ENCODE measurements around the gene PRKCE.

Gene PRKCE

DNA sequence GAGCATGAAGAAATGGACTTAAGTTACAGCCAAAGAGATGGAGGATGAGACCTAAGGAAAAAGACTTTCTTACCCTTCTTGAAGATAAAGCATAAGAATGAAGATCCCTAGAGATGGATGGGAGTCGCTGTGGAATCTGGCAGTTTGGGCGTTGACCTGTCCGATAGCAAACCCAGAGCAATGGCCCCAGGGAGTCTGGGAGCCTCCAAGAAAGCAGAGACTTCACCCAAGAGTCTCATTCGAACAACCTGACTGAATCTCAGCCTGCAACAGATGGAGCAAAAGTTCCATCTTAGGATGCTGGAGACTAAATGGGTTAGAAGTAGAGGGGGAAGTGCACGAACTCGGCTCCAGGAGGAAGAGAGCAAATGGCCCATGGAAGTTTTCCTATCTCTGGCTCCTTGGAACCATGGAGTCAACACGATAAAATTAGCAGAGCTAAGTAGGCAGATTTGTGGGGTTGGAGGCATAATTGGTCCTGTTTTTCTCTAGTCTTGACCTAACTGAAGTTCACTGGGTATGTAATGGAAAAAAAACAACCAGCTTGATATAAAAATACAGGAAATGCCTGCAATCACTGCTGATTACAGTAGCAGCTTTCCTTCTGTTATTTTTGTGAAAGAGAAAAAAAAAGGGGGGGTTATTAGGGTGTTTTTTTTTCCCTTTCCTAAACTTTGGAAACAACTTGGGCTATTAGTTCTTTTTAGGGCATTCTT is 467.3 kb downstream of the PRKCE start:
- DNase-seq (ENCODE audit: low spot score): no peak

DNA sequence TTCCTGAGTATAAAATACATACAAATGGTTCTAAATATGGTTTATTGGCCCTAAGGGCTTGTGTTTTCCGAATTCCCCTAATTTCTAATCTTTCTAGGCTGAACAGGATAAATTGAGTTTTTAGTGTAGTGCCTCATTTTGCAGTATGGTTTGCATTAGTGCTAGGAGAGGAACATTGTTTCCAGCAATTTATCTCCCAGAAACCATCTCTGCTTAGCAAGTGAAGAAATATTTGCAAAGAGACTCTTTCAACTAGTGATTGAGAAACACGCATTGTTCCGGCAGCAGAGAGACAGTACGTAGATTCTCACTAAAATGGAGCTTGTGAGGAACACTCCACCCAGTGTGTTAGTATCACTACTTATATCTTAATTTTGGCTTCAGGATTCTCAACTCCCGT is 468.0 kb downstream of the PRKCE start:
- DNase-seq (ENCODE audit: low spot score): no peak

DNA sequence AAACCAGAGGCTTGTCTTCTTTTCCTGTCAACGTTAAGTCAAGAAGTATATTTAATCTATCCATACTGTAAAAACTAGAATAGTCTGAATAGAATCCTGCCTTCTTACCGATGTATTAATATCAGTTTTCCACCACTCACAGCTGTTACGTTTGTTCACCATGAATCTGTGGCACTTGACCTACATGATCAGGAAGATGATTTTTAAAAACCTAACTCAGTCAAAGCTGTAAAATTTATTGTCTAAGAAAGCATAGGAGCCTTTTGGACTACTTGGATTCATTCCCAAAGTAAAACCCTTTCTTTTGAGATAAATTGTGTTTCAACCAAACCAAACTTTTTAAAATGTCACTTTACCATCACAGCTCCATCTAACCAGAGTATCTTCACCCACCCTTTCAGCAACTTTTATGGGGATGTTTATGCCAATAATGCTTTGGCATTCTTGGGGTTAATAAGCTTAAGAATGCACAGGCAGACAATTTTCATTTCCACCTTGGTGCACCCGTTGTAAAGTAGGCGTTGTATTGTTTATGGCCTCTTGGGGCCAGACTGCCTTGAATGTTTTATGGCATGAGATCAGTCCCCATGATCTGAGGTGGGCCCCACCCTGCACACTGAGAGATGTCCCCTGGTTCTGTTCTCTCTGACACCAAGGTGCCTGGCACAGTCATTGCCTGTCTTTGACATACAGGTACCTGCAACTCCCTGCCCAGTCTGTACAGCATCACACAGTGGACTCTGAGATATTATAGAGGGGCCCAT is 469.5 kb downstream of the PRKCE start:
- DNase-seq (ENCODE audit: low spot score): no peak

DNA sequence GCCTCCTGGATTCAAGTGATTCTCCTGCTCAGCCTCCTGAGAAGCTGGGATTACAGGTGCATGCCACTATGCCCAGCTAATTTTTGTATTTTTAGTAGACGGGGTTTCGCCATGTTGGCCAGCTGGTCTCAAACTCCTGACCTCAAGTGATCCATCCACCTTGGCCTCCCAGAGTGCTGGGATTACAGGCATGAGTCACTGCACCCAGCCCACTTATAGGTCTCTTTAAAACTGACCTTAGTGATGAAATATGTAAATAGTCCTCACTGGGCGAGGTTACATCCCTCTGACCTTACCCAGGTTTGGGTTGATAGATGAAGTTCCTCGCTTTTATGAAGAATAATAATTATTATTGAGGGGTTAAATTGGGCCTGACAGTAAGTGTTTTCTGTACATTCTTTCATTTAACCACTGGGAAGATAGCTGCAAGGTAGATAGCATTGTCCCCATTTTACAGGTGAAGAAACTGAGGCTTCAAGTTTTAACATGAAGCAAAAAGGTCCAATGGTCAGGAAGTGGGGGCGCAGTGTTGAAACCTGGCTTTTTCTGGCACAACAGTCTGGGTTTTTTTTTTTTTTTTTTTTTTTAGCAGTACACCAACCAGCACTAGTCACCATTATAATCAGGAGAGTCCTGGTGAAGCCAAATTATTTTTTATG is 471.0 kb downstream of the PRKCE start:
- no peak for DNase-seq (ENCODE audit: low spot score)

DNA sequence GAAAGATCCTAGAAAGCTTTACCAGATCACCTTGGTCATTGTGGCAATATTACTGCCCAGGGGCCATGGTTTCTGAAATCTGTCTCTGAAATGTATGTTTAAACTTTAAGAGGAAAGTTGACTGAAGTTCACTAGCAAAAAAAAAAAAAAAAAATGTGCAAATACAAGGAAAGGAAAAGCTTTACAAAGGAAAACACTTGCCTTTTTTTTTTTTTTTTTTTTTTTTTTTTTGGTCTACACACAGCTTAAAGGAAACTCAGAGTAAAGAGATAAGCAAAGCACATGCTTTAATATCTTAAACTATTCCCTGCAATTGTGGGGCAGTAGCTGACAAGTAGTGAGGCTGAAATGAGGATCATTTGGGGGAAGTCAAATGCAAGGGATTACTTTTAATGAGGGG is 471.5 kb downstream of the PRKCE start:
- no peak for DNase-seq (ENCODE audit: low spot score)

DNA sequence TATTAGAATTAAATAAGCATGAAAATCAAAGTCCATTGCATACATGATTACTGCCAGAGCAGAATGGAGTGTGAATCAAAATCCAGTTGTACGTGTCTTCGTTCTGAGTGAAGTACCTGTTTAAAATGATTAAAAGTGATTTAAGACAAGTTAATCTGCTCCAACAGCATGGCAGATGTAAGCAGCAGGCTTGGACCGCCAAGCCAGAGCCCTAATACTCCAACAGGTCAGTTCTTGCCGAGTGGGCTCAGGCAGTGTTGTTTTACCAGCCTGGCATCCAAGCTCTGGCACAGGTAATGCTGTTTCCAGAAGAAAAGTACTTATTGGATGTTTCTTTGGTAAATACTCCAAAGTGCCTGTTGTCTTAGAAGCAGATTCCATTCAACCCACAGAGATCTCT is 474.3 kb downstream of the PRKCE start:
- no peak for DNase-seq (ENCODE audit: low spot score)

DNA sequence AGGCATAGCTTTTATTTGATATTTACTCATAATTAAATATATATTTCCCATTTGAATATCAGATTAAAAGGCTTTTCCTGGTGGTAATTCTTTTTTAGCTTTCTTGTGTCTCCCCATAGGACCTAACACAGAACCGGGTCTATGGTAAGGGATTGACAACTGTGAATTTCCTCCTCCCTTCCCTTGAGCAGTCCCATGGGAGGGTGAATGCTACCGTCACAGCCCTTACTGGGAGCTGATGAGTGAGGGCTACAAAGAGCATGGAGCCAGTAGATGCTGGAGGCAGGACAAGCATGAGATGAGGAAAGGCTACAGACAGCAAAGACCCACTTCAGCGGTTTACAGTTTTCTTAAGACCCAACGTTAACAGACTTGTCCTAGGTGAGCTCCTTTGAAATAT is 475.1 kb downstream of the PRKCE start:
- DNase-seq (ENCODE audit: low spot score): no peak

DNA sequence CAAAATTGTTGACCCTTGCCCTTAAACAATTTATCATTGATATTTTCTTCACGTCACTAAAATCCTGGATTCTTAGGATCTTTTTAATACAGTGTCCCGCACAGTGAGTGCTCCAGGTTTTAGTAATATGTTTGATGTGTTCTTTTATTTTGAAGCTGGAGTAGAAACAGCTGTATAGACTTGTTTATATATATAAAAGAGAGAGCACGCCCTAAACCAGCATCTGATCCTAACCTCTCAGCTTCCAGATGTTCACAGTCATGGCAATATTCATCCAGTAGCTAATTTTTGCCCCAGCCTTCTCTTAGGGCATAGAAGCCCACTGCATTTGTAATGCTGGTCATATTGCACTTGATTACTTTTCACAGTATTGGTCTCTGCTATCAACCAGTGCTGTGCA is 475.7 kb downstream of the PRKCE start:
- DNase-seq (ENCODE audit: low spot score): no peak

DNA sequence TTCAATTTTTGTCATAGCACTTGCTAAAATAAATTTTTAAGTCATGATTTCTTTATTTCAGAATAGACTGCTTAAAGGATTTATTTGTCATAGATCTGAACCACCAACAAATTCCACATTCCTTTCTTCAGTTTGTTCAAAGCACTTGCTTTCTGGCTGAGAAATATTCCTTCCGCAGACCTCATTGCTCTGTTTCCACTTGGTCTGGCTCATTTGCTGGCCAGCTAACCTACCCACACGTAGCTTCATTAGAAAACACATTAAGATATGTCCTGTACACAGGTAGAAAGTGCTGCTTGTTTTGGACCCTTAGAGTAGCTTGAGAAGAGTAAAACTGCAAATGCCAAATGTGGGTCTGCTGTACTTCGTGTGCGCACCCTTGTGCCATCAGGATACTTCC is 479.0 kb downstream of the PRKCE start:
- DNase-seq (ENCODE audit: low spot score): no peak

DNA sequence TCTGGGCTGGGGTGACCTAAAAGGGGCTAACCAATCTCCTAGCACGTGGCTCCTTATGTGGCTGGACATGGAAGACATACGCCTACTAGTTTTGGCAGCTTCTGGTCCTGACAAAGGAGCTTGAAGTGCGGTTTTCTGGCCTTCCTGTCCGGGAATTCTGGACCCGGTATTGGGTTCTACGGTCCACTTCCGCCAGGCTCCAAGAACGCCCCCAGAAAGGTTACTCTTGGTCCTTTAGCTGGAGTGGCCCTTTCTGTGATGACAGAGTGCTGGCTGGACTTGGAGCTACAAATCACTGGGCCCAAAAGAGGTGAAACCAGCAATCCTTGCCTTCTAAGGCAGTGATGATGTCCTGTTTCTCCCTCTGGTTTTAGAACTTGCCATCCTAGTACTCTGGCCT is 481.5 kb downstream of the PRKCE start:
- DNase-seq (ENCODE audit: low spot score): no peak

DNA sequence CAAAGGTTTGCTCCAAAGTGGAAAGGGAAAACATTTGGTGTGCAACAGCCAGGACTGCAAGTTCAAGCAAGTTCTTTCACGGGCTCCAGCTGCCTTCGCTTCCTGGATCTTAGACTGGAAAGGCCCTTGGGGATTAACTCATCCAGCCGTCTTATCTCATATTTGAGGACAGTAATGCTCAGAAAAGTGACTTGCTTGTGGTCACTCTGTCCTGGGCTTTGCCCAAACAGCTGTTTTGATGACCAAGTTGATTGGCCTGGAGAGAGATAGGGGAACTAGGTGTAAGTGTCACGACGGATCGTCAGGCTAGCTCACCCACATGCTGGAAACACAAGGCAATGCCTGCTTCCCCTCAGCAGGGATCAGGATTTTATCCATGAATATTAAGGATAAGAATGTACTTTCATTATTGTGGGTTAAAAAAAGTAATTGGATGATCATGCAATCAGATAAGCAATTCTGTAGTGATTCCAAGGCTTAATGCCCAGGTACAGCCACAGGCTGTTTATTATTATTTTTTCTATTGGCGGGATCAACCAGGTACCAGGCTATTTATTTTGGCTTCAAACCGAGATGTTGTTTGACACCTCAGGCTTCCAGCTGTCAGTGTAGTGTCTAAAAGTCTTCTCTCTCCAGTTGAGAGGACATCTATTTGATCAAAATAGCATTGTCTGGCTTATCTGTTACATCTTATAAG is 483.2 kb downstream of the PRKCE start:
- DNase-seq (ENCODE audit: low spot score): no peak

DNA sequence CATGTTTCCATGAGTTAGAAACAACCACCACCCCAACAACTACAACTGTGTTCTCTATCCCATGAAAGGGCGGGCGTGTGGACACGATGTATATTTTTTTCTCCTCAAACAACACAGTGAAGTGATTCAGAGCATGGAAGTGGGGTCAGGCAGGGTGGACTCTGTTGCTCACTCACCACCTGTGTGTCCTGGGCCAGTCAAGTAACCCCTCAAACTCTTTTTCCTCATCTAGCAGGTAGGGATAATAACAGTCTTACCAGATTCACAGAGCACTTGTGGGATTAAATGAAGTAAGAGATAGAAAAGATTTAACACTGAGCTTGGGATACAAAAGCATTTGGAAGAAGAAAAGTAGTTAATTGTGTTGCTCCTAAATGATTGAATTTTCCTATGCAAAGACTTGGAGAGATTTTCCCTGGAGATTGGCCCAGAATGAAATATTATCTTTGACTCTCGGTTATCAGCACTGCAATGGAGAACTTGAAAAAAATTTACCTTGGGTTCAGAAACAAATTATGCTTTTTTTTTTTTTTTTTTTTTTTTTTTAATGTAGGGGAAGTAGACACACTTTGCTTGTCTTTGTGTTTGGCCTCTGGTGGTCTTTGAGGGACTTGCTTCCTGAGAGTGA is 483.9 kb downstream of the PRKCE start:
- DNase-seq (ENCODE audit: low spot score): no peak

DNA sequence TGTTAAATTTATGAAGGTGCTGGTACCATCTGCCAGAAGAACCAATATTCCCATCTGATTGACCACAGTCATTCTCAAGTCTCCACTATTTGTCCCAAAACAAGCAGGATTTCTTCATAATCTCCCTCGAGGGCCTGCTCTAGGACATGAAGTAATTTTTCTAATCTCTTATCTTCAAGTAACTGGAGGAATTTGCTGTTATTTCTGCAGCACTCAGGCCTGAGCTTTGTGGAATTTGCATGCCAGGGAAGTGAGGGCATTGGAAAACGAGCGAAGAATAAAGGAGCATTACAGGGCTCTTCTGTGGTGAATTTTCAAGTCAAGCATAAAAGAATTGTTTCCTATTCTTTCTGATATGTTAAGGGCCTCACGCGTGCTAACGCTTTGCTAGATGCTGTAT is 484.5 kb downstream of the PRKCE start:
- no peak for DNase-seq (ENCODE audit: low spot score)

DNA sequence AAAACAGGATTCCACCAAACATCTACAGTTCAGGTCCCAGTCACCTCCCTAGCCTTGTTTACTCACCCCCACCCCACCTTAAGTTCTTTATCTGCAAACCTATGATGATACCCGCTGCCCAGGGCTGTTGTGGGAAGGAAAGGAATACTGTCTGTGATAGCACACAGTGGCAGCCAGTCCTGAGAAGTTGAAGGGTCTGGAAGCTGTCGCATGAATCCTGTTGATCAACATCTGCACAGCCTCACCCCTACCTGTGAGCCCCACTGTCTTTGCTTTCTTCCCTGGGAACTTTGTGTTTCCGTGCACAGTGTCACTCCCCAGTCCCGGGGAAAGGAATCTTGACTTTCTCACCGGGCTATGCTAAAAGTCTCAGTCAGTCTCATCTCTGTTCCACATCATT is 485.0 kb downstream of the PRKCE start:
- DNase-seq (ENCODE audit: low spot score): no peak

DNA sequence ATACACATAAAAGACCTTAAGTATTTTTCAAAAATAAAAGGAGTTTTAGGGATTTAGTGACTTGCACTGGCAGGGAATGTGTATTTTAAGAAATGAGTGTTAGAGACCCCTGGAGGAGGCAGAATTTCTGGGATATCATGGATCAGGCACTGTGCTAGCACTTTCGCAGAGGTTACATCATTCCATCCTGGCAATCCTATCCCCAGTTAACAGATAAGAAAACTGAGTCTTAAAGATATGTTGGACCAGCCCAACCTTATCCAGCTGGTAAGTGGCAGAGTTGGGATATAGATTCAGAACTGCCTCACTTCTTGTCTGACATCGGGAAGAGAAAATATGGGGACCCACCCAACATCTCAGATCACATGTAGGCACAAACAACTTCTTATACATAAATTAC is 485.5 kb downstream of the PRKCE start:
- DNase-seq (ENCODE audit: low spot score): no peak

DNA sequence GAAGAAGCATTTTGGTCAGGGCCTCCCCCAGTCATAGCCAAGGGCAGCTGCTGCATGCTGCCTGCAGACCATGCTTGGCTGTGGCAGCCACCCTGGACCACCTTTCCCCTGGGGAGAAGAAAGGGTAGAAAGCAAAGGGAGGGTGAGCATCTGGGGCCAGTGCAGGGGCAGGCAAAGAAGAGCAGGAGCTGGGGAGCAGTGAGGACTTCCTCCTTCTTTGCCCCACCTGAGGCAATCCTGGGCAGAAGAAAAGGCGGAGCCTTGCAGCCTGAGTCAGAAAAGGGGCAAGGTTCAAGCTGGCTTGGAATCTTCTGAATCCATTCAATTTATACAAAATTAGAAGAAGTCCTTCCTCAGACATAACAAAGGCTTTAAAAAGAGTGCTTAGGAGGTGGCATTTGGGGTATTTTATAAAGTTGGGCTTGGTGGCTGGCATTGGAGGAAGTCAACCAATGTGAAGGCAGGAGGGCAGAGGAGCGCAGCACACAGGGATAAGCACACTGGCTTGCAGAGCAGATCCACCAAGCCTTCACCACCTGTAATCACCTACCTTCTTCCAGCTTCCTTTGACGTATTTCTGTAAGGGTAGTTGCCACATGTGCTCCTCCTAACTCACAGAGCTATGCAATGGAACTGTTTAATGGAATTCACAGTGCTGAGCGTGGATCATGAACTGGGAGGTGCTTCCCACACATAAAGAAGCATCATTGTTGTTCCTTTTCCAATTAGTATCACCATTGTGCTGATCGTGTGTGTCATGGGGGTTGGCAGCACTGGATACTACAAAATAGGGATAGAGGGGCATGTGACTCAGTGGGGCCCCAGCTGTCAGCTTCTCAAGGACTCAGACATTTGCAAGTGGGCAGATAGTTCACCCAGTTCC is 491.3 kb downstream of the PRKCE start:
- DNase-seq (ENCODE audit: low spot score): no peak

DNA sequence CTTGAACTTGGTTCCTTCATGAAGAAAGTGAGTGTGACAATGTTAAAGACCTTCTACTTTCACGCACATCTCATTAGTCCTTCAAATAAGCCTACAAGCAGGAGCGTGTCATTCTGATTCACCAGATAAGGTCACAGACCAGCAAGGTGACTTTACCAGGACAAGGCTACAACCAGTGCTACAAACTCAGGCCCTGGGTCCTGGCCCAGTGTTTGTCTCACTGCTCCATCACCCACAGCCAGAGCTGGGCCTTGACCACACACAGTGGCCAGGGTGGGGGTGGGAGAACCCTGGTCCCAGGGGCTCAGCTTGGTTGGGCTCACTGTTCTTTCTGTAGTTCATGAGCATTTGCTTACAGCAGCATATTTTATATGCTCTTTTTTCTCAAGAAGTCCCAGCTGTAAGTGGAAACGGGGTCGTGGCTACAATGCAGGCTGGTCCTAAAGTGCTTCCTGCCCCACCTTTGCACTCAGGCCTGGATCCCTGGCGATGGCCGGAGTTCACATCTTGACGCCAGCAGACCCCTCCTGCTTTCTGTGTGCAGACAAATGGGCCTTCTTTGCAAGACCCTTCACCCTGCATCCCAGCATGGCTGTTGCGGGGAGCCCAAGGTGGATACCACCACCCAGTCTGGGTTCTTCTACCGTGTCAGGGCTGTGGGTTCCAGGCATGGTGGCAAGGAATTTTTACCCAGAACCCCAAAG is 492.1 kb downstream of the PRKCE start:
- DNase-seq (ENCODE audit: low spot score): no peak

DNA sequence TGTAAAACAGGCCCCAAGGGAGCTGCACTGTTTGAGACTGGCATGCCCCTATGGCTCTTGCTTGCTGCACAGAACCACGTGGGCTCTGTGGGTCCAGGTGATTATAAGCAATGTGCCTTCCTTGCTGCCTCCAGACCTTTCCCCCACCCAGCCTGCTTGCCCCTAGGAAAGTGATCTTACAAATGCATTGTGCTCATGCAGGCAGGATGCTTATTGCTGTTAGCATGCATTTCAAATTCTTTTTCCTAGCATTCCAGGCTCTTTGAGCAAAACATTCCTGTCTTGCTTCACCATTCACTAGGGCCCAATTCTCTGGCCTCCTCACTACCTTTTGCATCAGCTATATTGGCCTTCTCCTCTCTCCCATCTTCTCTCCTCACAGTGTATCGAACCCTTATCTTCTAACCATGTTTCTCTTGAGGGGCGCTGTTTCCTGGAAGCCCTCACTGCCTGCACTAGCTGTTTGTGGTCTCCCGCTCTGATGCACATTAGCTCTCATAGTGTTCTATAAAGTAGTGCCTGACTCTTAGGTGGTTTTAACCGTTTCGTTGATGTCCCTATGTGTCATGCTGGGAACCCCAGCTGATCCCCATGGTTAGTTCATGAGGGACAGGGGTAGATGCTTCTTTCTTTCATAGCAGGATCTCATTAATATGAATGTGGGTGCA is 492.8 kb downstream of the PRKCE start:
- DNase-seq (ENCODE audit: low spot score): no peak

DNA sequence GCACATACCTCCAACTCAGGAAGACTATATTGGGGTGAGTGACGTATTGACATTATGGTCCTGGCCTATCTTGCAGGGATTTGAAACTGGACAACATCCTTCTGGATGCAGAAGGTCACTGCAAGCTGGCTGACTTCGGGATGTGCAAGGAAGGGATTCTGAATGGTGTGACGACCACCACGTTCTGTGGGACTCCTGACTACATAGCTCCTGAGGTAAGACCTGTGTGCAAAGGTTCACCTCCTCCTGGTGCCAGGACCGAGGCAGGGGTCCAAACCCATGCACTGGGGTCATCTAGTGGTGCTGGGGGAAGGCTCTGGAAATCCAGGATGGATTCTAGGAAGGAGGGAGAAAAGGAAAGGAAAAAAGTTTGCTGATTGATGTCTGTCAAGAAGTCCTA is 493.5 kb downstream of the PRKCE start:
- DNase-seq (ENCODE audit: low spot score): no peak

DNA sequence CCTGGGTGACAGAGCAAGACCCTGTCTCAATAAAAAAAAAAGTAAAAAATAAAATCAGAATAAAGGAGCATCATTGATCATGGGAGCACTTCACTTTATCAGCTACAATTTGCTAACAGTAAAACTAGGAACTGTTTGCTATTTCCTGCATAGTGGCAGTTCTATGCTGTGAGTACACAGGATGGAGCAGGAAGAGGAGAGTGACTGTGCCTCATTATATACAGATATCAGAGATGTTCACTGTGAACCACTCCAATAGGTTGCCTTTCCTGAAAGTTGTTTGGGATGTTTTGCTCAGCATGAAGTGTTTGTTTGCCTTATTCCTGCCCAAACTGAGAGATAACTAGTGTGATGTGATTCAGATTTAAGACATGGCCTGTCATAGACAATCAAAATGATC is 494.4 kb downstream of the PRKCE start:
- DNase-seq (ENCODE audit: low spot score): no peak
